Transverse colon (tissue), 4 donors: Measurements from ENCODE around the gene CPSF4L.

Experiments
- EP300 ChIP-seq: sonication (generic); formaldehyde crosslinking; IDR thresholded peaks from one replicate; pipeline ENCODE4 v1.6.1; 2017; ENCODE audit warnings: antibody characterized with exemption, low read depth
- POLR2A ChIP-seq: fragments of 450-650 bp; IDR thresholded peaks from one replicate; pipeline ENCODE4 v1.6.1; 2016; ENCODE audit warnings: antibody characterized with exemption, mild to moderate bottlenecking, moderate library complexity
- POLR2AphosphoS5 ChIP-seq, 3 donors: sonication (generic); formaldehyde crosslinking; IDR thresholded peaks; one replicate each; pipeline ENCODE4 v1.6.1; 2016; ENCODE audit warnings: antibody characterized with exemption in 3 of 3
- TF ChIP-seq, protein P1 (sequence below), 5 experiments: fragments of 200-600 bp in 3 of 5; fragments of 450-650 bp in 2 of 5; sonication (generic) in 3 of 5; IDR thresholded peaks; 1 replicate in 2 of 5; 2 replicates in 3 of 5; pipeline ENCODE4 v1.5.1; 2016 to 2017; ENCODE audit warnings: antibody characterized with exemption in 5 of 5, inconsistent platforms in 3 of 5, mild to moderate bottlenecking in 2 of 5, moderate library complexity in 1 of 5

DNA sequence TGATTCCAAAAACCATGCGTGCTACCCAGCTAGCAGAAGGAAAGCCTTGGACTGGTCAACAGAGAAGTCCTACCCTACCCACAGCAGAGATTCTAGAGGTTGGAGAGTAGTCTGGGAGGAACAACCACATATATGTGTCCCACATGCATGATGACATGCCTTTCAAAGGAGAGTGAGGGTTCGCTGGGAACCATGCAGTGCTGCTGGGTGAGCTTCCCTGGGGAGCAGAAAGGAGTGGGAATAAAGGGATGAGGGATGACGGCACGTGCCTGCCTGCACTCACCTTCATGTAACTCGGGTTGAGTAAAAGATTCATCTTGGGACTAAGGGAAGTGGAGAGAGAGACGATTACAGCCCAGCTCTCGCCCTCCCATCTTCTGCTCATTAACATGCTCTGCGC lies 9.8 kb downstream of the CPSF4L start:
- TF ChIP-seq, protein P1, sequence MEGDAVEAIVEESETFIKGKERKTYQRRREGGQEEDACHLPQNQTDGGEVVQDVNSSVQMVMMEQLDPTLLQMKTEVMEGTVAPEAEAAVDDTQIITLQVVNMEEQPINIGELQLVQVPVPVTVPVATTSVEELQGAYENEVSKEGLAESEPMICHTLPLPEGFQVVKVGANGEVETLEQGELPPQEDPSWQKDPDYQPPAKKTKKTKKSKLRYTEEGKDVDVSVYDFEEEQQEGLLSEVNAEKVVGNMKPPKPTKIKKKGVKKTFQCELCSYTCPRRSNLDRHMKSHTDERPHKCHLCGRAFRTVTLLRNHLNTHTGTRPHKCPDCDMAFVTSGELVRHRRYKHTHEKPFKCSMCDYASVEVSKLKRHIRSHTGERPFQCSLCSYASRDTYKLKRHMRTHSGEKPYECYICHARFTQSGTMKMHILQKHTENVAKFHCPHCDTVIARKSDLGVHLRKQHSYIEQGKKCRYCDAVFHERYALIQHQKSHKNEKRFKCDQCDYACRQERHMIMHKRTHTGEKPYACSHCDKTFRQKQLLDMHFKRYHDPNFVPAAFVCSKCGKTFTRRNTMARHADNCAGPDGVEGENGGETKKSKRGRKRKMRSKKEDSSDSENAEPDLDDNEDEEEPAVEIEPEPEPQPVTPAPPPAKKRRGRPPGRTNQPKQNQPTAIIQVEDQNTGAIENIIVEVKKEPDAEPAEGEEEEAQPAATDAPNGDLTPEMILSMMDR (IDR thresholded peaks at IDR 0.05) = no peak
- TF ChIP-seq POLR2AphosphoS5 (IDR thresholded peaks at IDR 0.05) (no peak), POLR2A (no peak), EP300 (no peak)
